Brain microvascular endothelial cell (primary cell): Measurements from ENCODE around the gene WASHC2C.
A peak's percentile ranks its signal among the peaks of the same experiment; 100 is the strongest.
"Not testable (repeated sequence)": the region's sequence is repeated elsewhere in the genome, so short reads cannot be mapped to it uniquely, and the experiment has no call there.

ENCODE experiments used
- DNase-seq: peaks from one replicate; pipeline ENCODE4 v3.0.0-alpha.2; 2020
- H3K27ac ChIP-seq: fragments of 250-450 bp; sonication (Bioruptor Pico); 2 replicates; pipeline ENCODE4 v1.5.1; 2020; ENCODE audit warnings: mild to moderate bottlenecking, moderate library complexity
- H3K27me3 ChIP-seq: fragments of 250-450 bp; sonication (Bioruptor Pico); replicated peaks from 2 replicates; pipeline ENCODE4 v1.5.1; 2020; ENCODE audit warnings: mild to moderate bottlenecking
- H3K36me3 ChIP-seq: fragments of 250-450 bp; sonication (Bioruptor Pico); replicated peaks from 2 replicates; pipeline ENCODE4 v1.5.1; 2020; ENCODE audit warnings: mild to moderate bottlenecking
- H3K4me3 ChIP-seq: 2 replicates; pipeline ENCODE4 v1.5.1; 2011; ENCODE audit warnings: low read depth, mild to moderate bottlenecking, control low read depth, low read length, moderate library complexity
- in situ Hi-C: cut with HindIII; loops from 2 replicates; pipeline ENCODE4 v1.10.0; 2017; ENCODE audit warnings: low sequenced_read_pairs, low pct_ligation_motif_present

Gene WASHC2C

DNA sequence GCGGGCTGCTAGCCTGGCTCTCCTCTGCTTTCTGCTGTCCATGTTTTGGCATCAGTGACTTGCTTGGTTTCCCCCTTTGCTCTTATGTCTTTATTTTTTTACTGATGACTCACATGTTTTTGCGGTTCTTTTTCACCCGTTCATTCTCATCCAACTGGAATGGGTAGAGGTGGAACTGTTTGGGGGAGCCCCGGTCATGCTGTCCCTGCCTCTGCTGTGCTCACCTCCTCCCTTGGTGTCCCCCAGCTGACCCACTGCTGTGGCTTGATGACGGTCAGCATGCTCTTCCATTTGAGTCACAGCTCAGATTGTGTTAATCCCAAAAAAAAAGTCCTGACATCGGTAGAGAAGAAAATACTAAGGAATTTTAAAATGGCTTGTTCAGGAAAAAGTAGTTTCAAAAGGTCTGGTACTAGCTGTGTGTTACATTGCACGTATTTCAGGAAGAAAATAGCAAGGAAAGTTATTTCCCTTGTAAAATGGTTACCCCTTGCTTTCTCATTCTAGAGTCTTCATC lies 27.0 kb downstream of the WASHC2C start:
- H3K27me3 ChIP-seq, H3K4me3 ChIP-seq, H3K36me3 ChIP-seq, in situ Hi-C loops: not testable (repeated sequence)
- DNase-seq: peak; percentile 87
- peak overlapping the region; percentile 91 for H3K27ac ChIP-seq

DNA sequence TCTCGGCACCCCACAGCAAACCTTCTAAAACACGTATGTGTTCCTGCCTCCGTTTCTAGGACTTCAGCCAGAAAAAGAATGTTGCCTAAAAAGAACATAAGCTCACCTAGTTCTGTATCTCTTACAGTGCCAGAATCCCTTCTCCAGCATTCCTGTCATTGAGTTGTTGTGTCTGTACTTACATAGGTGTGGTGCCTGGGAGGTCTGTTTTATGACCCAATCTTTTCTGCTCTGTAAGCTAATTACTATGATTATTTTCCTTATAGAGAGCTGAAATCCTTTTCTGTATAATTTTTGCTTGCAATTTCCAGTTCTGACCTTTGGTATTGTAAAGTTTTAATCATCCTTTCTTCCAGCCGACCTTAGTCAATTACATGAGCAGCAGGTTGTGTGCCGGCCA lies 28.0 kb downstream of the WASHC2C start:
- H3K27me3 ChIP-seq, H3K36me3 ChIP-seq, H3K27ac ChIP-seq, in situ Hi-C loops, DNase-seq, H3K4me3 ChIP-seq: not testable (repeated sequence)

DNA sequence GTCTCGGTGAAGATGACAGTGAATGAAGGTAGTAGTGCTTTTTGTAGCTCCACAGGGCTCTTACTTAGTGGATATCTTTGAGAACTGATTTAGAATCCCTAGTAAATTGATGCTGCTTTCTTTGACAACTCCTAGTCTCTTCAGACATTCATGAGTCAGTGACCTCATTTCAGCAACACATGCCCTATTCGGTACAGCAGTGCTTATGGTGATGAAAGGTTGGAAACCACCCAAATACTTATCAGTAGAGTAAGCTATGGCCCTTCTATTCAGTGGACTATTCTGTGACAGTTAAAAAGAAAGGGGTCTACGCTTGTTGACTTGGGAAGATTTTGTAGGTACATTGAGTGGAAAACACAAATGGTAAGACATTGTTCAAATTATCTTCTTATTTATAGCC lies 29.0 kb downstream of the WASHC2C start:
- H3K36me3 ChIP-seq, in situ Hi-C loops, H3K27ac ChIP-seq, DNase-seq, H3K27me3 ChIP-seq, H3K4me3 ChIP-seq: not testable (repeated sequence)

DNA sequence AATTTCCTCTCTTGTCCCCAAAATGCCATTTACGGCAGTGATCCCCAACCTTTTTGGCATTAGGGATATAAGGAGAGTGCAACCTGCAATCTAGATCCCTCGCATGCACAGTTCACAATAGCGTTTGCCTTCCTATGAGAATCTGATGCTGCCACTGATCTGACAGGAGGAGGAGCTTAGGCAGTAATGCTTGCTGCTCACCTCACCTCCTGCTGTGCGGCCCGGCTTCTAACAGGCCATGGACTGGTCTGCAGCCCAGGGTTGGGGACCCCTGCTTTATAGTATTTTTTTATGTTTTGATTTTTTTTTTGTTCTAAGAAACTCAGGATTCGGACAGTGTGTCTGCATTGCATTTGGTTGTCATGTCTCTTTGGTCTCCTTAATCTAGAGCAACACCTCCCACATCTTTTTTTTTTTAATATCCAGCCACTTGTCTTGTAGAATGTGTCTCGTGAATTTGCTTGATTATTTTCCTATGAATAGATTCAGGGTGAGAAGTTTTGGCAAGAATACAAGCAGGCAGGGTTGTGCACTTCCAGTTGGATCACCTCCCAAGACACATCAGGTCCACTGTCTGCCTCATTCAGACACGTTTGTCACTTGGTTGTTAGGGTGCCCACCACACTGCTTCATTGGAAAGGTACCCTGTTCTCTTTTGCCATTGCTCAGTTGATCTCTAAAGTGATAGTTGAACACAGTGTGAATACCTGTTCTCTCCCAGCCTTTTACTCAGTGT lies 30.8 kb downstream of the WASHC2C start:
- in situ Hi-C loops, H3K27ac ChIP-seq, H3K27me3 ChIP-seq, DNase-seq, H3K36me3 ChIP-seq, H3K4me3 ChIP-seq: not testable (repeated sequence)

DNA sequence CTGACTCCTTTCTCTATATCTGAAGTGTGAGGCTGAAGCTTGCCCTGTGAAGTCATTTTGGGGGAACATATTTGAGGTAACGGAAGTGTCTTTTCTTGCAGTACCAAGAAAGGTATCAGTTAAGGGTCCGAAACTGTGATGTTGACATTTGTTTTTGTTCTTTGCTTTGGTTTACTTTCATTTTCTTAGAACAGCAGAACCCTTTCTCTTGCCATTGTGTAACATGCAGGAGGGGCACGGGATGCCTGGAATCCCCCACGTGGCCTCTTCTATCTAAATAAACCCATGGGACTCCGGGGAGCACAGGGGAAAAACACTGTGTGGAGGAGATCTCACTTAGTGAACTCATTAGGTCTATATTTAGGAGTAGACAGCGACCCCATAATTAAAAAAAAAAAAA lies 34.6 kb downstream of the WASHC2C start:
- H3K36me3 ChIP-seq, H3K27me3 ChIP-seq, in situ Hi-C loops, H3K4me3 ChIP-seq: not testable (repeated sequence)
- DNase-seq: peak; percentile 45
- H3K27ac ChIP-seq: peak overlapping the region; percentile 81

DNA sequence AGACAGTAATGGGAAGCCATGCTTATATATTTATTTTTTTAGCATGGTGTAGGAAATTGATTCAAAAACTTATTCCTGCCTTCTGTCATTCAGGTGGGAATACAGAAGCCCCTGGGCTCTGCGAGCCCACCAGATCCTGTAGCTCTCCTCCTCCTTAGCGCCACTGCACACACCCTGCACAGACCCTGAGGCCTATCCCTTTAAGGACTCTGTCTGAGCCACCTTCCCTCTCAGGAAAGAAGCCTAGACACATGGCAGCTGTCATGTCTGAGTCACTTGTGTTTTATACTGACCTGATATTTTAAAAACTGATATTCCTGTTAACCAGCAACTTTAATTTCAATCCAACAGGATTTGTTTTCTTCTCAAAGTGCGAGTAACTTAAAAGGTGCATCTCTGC lies 36.0 kb downstream of the WASHC2C start:
- in situ Hi-C loops: not testable (repeated sequence)

DNA sequence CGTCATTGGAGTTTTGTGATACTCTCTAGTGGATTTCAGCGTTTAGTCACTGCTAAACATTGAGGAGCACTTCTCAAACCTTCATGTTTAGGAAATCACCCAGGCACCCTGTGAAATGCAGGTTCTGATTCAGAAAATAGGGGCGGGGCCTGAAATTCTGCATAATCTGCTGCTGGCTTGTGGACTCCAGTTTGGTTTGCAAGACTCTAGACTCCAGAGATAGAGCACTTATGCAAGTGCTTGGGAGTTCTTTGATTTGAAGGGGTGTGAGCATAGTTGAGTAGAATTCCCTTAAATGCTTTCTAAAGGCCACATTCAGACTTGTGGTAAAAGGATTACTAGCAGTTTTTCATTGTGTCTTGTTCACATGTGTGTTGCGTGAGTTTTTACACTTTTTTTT lies 41.3 kb downstream of the WASHC2C start:
- H3K27ac ChIP-seq, H3K27me3 ChIP-seq, in situ Hi-C loops, DNase-seq, H3K36me3 ChIP-seq, H3K4me3 ChIP-seq: not testable (repeated sequence)

More for the DNA sequence above, 36.0 kb downstream of the WASHC2C start:
- not testable (repeated sequence) for H3K27me3 ChIP-seq, H3K4me3 ChIP-seq, H3K36me3 ChIP-seq, DNase-seq, H3K27ac ChIP-seq

DNA sequence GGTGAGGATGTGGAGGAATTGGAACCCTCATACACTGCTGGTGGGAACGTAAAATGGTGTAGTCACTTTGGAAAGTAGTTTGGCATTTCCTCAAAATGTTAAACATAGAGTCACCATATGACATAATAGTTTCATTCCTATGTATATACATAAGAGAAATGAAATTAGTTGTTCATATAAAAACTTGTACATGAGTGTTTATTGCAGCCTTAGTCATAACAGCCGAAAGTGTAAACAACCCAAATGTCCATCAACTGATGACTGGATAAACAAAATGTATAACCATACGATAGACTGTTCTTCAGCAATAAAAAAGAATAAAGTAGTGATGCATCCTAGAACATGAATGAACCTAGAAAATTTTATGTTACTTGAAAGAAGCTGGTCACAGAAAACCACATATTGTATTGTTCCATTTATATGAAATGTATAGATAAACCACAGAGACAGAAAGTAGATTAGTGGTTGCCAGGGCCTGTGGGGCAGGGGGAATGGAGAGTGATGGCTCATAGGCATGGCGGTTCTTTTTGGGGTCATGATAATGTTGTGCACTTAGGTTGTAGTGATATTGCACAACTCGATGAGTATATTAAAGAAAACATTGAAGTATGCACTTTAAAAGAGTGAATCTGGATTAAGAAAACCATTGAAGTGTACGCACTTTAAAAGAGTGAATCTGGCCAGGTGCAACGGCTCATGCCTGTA lies 44.8 kb downstream of the WASHC2C start:
- H3K36me3 ChIP-seq, H3K27me3 ChIP-seq, H3K4me3 ChIP-seq, DNase-seq, in situ Hi-C loops, H3K27ac ChIP-seq: not testable (repeated sequence)

DNA sequence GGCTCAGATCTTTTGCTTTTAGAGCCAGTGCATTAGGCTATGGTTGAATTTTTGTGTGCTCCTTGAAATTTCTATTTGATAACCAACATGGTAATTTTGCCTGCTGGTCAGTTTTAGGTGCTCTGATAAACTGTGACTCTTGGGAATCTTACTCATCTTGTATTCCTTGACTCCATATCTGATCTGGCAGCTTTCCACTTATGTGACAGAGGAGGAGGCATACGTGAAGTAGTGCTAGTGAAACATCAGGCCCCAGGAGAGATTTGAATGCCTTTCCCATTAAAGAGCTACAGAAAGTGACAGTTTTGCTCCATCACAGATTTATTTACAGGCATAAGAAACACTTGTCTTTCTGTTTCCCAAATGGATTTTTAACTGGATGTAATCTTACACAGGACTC lies 59.2 kb downstream of the WASHC2C start:
- H3K36me3 ChIP-seq, H3K4me3 ChIP-seq, in situ Hi-C loops, H3K27ac ChIP-seq, H3K27me3 ChIP-seq: not testable (repeated sequence)
- DNase-seq: peak; percentile 41

DNA sequence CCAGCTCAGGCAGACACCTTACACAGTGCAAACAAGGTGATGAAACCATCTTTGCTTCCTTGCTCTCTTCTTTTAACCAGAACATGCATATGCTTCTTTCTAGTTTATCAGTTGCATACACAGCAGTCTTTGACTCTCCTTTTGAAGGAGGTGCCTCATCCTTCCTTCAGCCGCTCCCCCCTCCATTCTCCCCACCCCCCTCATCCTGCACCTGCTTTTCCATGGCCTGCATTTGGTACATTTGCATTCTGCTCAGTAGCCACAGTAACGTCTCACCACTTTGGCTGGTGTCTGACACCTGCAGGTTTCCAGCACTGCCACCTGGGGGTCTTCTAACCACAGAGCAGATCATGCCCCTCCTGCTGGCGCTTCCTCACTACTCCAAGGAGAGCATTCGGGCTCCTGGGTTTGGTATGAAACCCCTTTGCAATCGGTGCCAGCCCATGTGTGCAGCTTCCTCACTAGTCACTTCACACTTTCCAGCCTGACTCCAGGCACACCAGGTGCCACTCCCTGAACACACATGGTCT lies 60.2 kb downstream of the WASHC2C start:
- H3K27ac ChIP-seq, in situ Hi-C loops, H3K27me3 ChIP-seq, H3K36me3 ChIP-seq, DNase-seq, H3K4me3 ChIP-seq: not testable (repeated sequence)

DNA sequence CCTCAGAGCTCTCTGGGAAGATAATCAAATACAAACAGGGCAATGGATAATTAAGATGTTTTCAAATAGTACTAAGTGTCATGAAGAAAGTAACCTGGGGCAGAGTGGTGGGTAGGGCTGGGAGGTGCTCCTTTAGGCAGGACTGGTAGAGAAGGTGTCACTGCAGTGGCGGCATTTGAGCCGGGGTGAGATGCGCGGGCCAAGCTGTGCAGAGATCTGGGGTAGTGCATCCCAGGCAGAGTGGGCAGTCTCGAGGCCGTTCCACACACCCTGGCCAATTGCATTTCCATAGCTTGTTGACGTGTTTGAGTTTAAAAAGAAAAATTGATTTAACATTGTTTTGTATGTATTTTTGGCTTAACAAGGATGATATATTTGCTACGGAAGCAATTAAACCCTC lies 62.9 kb downstream of the WASHC2C start:
- H3K27me3 ChIP-seq, H3K4me3 ChIP-seq, H3K27ac ChIP-seq, DNase-seq, H3K36me3 ChIP-seq, in situ Hi-C loops: not testable (repeated sequence)

DNA sequence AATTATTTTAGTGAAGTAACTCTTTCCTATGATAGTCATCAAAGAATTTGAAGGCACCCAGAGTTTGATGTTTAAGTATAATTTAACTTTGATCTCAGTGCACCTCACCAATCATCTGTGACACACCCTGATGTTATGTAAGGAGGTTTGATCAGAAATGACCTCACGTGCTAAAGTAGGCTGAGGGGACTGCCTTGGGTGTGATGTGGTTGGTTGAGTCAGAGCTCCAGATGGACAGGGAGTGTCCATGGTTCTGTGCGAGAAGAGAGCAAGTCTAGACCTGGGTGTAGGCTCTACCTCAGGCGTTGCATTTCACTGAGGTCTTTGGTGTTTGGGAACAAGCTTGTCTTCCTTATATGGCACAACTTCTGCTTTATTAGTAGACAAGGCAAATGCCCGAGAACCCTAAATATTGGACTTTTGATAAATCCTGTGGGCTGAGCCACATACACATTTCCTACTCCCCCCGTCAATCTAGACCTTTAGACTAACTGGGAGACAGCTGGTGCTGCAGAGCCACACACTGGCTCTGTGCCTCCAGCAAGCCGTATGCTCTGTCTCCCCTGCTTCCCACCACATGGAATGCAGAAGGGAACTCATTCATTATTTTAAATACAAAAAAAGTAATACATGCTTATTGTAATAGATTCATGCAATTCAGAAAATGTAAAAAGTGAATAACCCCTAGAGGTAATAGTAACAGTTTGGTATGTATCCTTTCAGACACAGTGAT lies 63.8 kb downstream of the WASHC2C start:
- in situ Hi-C loops, H3K36me3 ChIP-seq, H3K27me3 ChIP-seq, H3K4me3 ChIP-seq, DNase-seq, H3K27ac ChIP-seq: not testable (repeated sequence)

DNA sequence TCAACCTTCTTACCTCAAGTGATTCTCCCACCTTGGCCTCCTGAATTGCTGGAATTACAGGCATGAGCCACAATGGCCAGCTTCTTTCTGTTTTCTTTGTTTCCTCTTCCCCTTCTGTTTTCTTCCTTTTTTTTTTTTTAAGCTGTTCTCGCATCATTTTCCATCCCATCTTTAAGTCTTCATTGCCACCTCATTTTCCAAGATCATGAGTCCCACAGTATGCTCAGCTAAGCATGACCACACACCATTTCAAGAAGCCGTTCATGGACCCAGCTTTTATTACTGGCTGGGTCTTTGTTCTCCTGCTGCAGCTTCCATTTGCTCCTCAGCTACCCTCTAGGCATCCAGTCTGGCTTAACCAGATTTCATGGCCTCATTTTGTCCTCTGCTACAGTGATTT lies 67.7 kb downstream of the WASHC2C start:
- DNase-seq, H3K27me3 ChIP-seq, H3K4me3 ChIP-seq, in situ Hi-C loops, H3K27ac ChIP-seq, H3K36me3 ChIP-seq: not testable (repeated sequence)
